ENCODE measurements around the gene CHST11. TPM values are rescaled to one million over a fixed set of nuclear protein-coding genes. Genes with fewer than 3 reads are reported as not detected.

Gene CHST11
- polyA plus RNA-seq, 1 donor (not counting 4 experiments of a cell fraction or from before 2014, with no cell fraction given) = 11.9 TPM

DNA sequence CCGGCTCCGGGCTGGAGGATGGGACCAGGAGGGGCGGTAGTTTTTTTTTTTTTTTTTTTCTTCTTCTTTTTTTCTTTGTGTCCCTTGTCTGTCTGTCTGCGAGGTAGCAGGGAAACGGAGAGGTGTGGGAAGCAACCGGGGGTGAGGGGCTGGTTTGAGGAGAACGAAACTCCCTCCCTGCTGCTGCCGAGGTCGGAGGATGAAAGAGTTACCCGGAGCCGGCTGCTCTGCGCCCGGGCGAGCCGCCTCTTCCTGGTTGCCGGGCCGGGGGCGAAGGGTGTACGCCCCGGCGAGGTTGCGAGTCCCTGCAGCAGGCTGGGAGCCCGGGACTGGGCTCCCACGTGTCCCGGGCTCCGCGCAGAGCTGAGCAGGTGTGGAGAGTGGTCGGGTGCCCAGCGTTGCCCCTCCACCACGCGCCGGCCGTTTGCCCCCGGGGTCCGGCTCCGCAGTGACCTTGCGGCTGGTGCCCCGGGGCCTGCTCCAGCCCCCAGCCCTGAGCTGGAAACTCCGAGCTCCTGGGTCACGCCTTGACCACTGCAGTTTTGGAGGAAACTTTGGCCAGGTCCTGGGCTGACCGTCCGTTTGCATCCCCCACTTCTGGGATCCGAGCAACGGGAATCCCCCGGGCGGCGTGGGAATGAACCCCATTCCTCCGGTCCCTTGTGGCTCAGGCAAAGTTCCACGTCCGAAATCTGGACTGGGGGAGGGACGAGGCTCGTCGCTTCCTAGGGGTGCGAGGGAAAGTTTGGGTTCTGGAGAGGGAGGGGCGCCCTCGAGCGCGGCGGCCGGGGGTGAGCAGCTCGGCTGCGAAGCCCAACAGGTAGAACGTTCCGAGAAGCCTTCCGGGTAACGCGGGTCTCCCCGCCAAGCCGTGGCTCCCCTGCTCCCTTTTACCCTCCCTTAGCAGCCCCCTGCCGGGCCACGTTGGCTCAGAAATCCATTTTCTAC, 1.3 kb downstream of the CHST11 start:
- Histone ChIP-seq H3K9ac (ENCODE audit: control insufficient read depth, extremely low read depth, insufficient read depth, low read length) (peak overlapping the region; percentile 84), H3K9me1 (ENCODE audit: control insufficient read depth, extremely low read depth, insufficient read depth, low read length) (no peaks in the 10 kb centered on the region), H2AFZ (ENCODE audit: control insufficient read depth, low read length) (peak overlapping the region; percentile 74), H3K9me3 (ENCODE audit: control insufficient read depth, low read depth, low read length) (no peaks in the 10 kb centered on the region), H3K27ac (ENCODE audit: control insufficient read depth, insufficient read depth, low read length) (peak overlapping the region; percentile 59), H3K4me1 (ENCODE audit: control insufficient read depth, extremely low read depth, insufficient read depth, low read length) (peaks cover 32% of the 10 kb centered on the region), H3K27me3 (ENCODE audit: control insufficient read depth, extremely low read depth, insufficient read depth, low read length) (no peaks in the 10 kb centered on the region), H3K79me2 (ENCODE audit: control insufficient read depth, insufficient read depth, low read length) (peaks cover 51% of the 10 kb centered on the region), H3K4me3 (ENCODE audit: control insufficient read depth in 2 of 3, extremely low read depth in 1 of 3, insufficient read depth in 2 of 3, low read depth in 1 of 3, low read length in 3 of 3) (peak overlapping the region; percentile 92 to 95 (median 93)), H4K20me1 (ENCODE audit: control insufficient read depth, extremely low read depth, insufficient read depth, low read length) (no peaks in the 10 kb centered on the region), H3K36me3 (ENCODE audit: control insufficient read depth in 2 of 2, extremely low read depth in 1 of 2, insufficient read depth in 2 of 2, low read length in 2 of 2) (no peaks in the 10 kb centered on the region), H3K4me2 (ENCODE audit: control insufficient read depth, extremely low read depth, insufficient read depth, low read depth, low read length) (peak overlapping the region; percentile 96)
- dilution Hi-C loops (cut with MboI; ENCODE audit: extremely low pct_ligation_motif_present, low sequenced_read_pairs) = no loop called here
- DNase-seq (ENCODE audit: low read depth, low spot score) (no peak), FAIRE-seq (no peak)
- TF ChIP-seq EZH2 (IDR thresholded peaks at IDR 0.05; ENCODE audit: low read length) = no peak
- TF ChIP-seq, protein P1, sequence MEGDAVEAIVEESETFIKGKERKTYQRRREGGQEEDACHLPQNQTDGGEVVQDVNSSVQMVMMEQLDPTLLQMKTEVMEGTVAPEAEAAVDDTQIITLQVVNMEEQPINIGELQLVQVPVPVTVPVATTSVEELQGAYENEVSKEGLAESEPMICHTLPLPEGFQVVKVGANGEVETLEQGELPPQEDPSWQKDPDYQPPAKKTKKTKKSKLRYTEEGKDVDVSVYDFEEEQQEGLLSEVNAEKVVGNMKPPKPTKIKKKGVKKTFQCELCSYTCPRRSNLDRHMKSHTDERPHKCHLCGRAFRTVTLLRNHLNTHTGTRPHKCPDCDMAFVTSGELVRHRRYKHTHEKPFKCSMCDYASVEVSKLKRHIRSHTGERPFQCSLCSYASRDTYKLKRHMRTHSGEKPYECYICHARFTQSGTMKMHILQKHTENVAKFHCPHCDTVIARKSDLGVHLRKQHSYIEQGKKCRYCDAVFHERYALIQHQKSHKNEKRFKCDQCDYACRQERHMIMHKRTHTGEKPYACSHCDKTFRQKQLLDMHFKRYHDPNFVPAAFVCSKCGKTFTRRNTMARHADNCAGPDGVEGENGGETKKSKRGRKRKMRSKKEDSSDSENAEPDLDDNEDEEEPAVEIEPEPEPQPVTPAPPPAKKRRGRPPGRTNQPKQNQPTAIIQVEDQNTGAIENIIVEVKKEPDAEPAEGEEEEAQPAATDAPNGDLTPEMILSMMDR (optimal IDR thresholded peaks at IDR 0.05 in 1 of 3, IDR thresholded peaks at IDR 0.05 in 1 of 3, conservative IDR thresholded peaks at IDR 0.05 in 1 of 3; ENCODE audit: extremely low read depth in 1 of 3, insufficient read depth in 2 of 3, low read length in 3 of 3) = peak in 2 of 3 experiments; percentile 14 to 24

DNA sequence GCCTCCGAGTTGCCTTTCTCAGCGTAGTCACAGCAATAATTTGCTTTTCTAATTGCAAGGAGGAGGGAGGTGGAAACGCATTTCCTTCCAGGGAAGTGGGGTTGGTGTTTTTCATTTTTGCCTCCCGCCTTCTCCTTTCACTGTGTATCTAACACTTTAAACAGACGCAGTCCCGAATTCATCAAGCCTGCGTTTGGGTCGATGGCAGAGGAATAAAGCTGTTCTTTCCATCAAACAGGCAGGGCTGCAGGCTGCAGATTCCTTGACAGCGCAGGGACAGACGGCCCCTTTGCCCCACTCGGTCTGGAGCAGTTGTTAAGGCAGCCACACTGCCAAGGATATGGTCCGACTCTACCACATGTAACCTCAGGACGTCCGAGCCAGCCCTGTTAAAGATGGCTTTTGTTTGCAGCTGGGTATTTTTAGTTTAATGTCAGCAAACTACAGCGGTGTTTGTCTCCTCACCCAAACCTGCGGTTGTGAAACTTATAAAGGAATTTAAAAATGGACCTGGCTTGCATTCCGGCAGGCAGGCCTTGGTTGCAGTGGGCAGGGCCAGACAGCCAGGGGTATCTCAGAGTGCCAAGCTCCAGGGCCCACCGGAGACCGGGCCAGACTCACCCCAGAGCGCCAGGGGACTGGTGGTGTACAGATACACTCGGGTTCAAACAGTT, 2.1 kb downstream of the CHST11 start:
- Histone ChIP-seq H4K20me1 (ENCODE audit: control insufficient read depth, extremely low read depth, insufficient read depth, low read length) (no peaks in the 10 kb centered on the region), H3K9me1 (ENCODE audit: control insufficient read depth, extremely low read depth, insufficient read depth, low read length) (no peaks in the 10 kb centered on the region), H3K4me2 (ENCODE audit: control insufficient read depth, extremely low read depth, insufficient read depth, low read depth, low read length) (peak overlapping the region; percentile 96), H3K9ac (ENCODE audit: control insufficient read depth, extremely low read depth, insufficient read depth, low read length) (peak overlapping the region; percentile 84), H3K27me3 (ENCODE audit: control insufficient read depth, extremely low read depth, insufficient read depth, low read length) (no peaks in the 10 kb centered on the region), H3K27ac (ENCODE audit: control insufficient read depth, insufficient read depth, low read length) (peak overlapping the region; percentile 59), H3K4me1 (ENCODE audit: control insufficient read depth, extremely low read depth, insufficient read depth, low read length) (peaks cover 32% of the 10 kb centered on the region), H3K4me3 (ENCODE audit: control insufficient read depth in 2 of 3, extremely low read depth in 1 of 3, insufficient read depth in 2 of 3, low read depth in 1 of 3, low read length in 3 of 3) (peak overlapping the region; percentile 92 to 95 (median 93)), H3K79me2 (ENCODE audit: control insufficient read depth, insufficient read depth, low read length) (peaks cover 57% of the 10 kb centered on the region), H2AFZ (ENCODE audit: control insufficient read depth, low read length) (peak overlapping the region; percentile 74), H3K36me3 (ENCODE audit: control insufficient read depth in 2 of 2, extremely low read depth in 1 of 2, insufficient read depth in 2 of 2, low read length in 2 of 2) (no peaks in the 10 kb centered on the region), H3K9me3 (ENCODE audit: control insufficient read depth, low read depth, low read length) (no peaks in the 10 kb centered on the region)
- TF ChIP-seq, protein P1 (optimal IDR thresholded peaks at IDR 0.05 in 1 of 3, IDR thresholded peaks at IDR 0.05 in 1 of 3, conservative IDR thresholded peaks at IDR 0.05 in 1 of 3; ENCODE audit: extremely low read depth in 1 of 3, insufficient read depth in 2 of 3, low read length in 3 of 3) = no peak
- TF ChIP-seq EZH2 (IDR thresholded peaks at IDR 0.05; ENCODE audit: low read length) = no peak
- dilution Hi-C loops (cut with MboI; ENCODE audit: extremely low pct_ligation_motif_present, low sequenced_read_pairs) = no loop called here
- no peak for DNase-seq (ENCODE audit: low read depth, low spot score)
- FAIRE-seq = no peak
